ENCODE measurements around the gene SPDYE6.
"Not testable (repeated sequence)": the region's sequence is repeated elsewhere in the genome, so short reads cannot be mapped to it uniquely, and the experiment has no call there.

The SPDYE6 gene

DNA sequence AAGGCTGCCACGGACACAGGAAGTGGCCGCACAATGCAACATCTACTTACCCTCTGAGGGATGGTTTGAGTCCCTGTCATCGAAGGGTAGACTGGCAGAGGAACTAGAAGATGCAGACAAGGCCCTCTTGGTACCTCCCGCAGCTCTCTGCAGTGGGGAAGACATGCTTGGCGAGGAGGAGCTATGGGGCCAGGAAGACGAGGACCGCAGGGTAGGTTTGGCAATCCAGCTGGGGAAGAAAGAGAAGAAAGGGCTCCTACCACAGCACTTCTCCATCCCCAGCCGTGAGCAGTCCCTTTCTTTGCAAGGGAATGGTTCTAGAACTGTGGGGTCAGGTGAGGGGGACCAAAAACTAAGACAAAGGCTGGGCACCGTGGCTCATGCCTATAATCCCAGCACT is 26.9 kb downstream of the SPDYE6 start:
- H3K79me1 ChIP-seq (replicated peaks; ENCODE audit: low read length, poor library complexity, severe bottlenecking), result not testable (repeated sequence)
- WGBS, result 52% methylated on average over 3 of the region's 9 CpGs

DNA sequence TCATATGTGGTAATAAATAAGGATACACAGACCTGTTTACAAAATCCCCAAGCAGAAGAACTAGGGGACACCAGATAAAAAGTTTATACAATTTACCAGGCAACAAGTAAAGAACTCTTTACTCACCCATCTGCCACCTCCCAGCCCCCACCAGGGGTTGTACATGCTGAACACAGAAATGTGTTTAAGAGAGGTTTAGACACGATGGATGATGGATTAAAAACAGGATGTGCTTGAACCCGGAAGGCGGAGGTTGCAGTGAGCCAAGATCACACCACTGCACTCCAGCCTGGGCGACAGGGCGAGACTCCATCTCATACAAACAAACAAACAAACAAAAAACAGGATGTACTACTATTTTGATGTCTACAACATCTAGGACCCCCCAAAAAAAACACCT is 27.4 kb downstream of the SPDYE6 start:
- H2AK5ac ChIP-seq (ENCODE audit: low read length, severe bottlenecking); H3K14ac ChIP-seq (ENCODE audit: low read length in 2 of 2); DNase-seq; H2BK5ac ChIP-seq (ENCODE audit: low read depth, low read length, poor library complexity, severe bottlenecking); H3K9me3 ChIP-seq (ENCODE audit: control insufficient read depth, low read length); H3K18ac ChIP-seq (ENCODE audit: low read depth in 1 of 2, low read length in 2 of 2); H2AFZ ChIP-seq (ENCODE audit: low read depth, low read length); H3K23ac ChIP-seq (ENCODE audit: low read length in 2 of 2); H3K79me1 ChIP-seq (replicated peaks; ENCODE audit: low read length, poor library complexity, severe bottlenecking); H4K8ac ChIP-seq (ENCODE audit: low read length); H4K91ac ChIP-seq (ENCODE audit: low read length); H3K36me3 ChIP-seq (ENCODE audit: control insufficient read depth in 1 of 2, insufficient read depth in 2 of 2, low read depth in 1 of 2, low read length in 2 of 2); H3K4ac ChIP-seq (ENCODE audit: low read depth in 1 of 2, low read length in 2 of 2); H3K4me3 ChIP-seq (ENCODE audit: insufficient read depth in 1 of 2, low read depth in 1 of 2, low read length in 2 of 2); H3K9ac ChIP-seq (ENCODE audit: low read length); H3K4me2 ChIP-seq (ENCODE audit: low read length, poor library complexity, severe bottlenecking); H3K27ac ChIP-seq (ENCODE audit: low read length, poor library complexity, severe bottlenecking); H2BK15ac ChIP-seq (ENCODE audit: low read depth, poor library complexity, severe bottlenecking); H2BK120ac ChIP-seq (ENCODE audit: low read depth, low read length); H3K4me1 ChIP-seq (ENCODE audit: control insufficient read depth, insufficient read depth, low read depth, low read length); H2BK12ac ChIP-seq (ENCODE audit: low read length in 2 of 2): not testable (repeated sequence)
- peaks cover 0 to 61% of the 10 kb centered on the region in 2 experiments for H3K27me3 ChIP-seq (ENCODE audit: control insufficient read depth in 1 of 2, insufficient read depth in 1 of 2, low read length in 2 of 2)
- WGBS, result 75% methylated on average over 2 of the region's 5 CpGs

More for the DNA sequence above, 26.9 kb downstream of the SPDYE6 start:
- not testable (repeated sequence) for H3K4me3 ChIP-seq (ENCODE audit: insufficient read depth in 1 of 2, low read depth in 1 of 2, low read length in 2 of 2); H4K8ac ChIP-seq (ENCODE audit: low read length); H3K4me2 ChIP-seq (ENCODE audit: low read length, poor library complexity, severe bottlenecking); H2BK12ac ChIP-seq (ENCODE audit: low read length in 2 of 2); H3K23ac ChIP-seq (ENCODE audit: low read length in 2 of 2); H3K36me3 ChIP-seq (ENCODE audit: control insufficient read depth in 1 of 2, insufficient read depth in 2 of 2, low read depth in 1 of 2, low read length in 2 of 2); H2BK15ac ChIP-seq (ENCODE audit: low read depth, poor library complexity, severe bottlenecking); H2BK120ac ChIP-seq (ENCODE audit: low read depth, low read length); H3K4ac ChIP-seq (ENCODE audit: low read depth in 1 of 2, low read length in 2 of 2); H2AK5ac ChIP-seq (ENCODE audit: low read length, severe bottlenecking); H3K27ac ChIP-seq (ENCODE audit: low read length, poor library complexity, severe bottlenecking); DNase-seq; H3K9me3 ChIP-seq (ENCODE audit: control insufficient read depth, low read length); H3K18ac ChIP-seq (ENCODE audit: low read depth in 1 of 2, low read length in 2 of 2); H2AFZ ChIP-seq (ENCODE audit: low read depth, low read length); H3K4me1 ChIP-seq (ENCODE audit: control insufficient read depth, insufficient read depth, low read depth, low read length); H2BK5ac ChIP-seq (ENCODE audit: low read depth, low read length, poor library complexity, severe bottlenecking); H4K91ac ChIP-seq (ENCODE audit: low read length); H3K9ac ChIP-seq (ENCODE audit: low read length); H3K14ac ChIP-seq (ENCODE audit: low read length in 2 of 2)
- peaks cover 0 to 58% of the 10 kb centered on the region in 2 experiments for H3K27me3 ChIP-seq (ENCODE audit: control insufficient read depth in 1 of 2, insufficient read depth in 1 of 2, low read length in 2 of 2)

DNA sequence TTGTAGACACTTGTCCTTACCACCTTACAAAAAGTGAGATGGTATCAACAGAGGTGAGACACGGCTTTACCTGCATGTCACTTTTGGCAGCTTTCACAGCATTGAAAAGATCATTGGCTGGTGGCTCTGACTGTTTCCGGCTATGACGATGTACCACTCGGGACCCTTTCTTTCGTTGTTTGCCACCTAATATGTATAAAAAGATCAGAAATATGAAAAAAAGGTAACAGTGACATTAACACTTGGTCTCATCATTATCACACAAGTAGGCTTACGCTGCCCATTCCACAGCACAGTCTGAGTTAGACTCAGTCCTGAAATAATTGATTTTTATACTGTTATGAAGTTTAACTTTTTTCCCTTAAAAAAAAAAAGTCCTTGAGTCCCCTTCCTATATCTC is 29.1 kb downstream of the SPDYE6 start:
- H2BK12ac ChIP-seq (ENCODE audit: low read length in 2 of 2); H3K27ac ChIP-seq (ENCODE audit: low read length, poor library complexity, severe bottlenecking); H3K4me3 ChIP-seq (ENCODE audit: insufficient read depth in 1 of 2, low read depth in 1 of 2, low read length in 2 of 2); H3K79me1 ChIP-seq (replicated peaks; ENCODE audit: low read length, poor library complexity, severe bottlenecking); H2BK120ac ChIP-seq (ENCODE audit: low read depth, low read length); H3K4me2 ChIP-seq (ENCODE audit: low read length, poor library complexity, severe bottlenecking); H4K91ac ChIP-seq (ENCODE audit: low read length); H2BK5ac ChIP-seq (ENCODE audit: low read depth, low read length, poor library complexity, severe bottlenecking); H3K4ac ChIP-seq (ENCODE audit: low read depth in 1 of 2, low read length in 2 of 2); H3K18ac ChIP-seq (ENCODE audit: low read depth in 1 of 2, low read length in 2 of 2); H3K14ac ChIP-seq (ENCODE audit: low read length in 2 of 2); H2AFZ ChIP-seq (ENCODE audit: low read depth, low read length); DNase-seq; H2AK5ac ChIP-seq (ENCODE audit: low read length, severe bottlenecking); H3K9me3 ChIP-seq (ENCODE audit: control insufficient read depth, low read length); H4K8ac ChIP-seq (ENCODE audit: low read length); H3K9ac ChIP-seq (ENCODE audit: low read length); H3K36me3 ChIP-seq (ENCODE audit: control insufficient read depth in 1 of 2, insufficient read depth in 2 of 2, low read depth in 1 of 2, low read length in 2 of 2); H2BK15ac ChIP-seq (ENCODE audit: low read depth, poor library complexity, severe bottlenecking); H3K23ac ChIP-seq (ENCODE audit: low read length in 2 of 2); H3K4me1 ChIP-seq (ENCODE audit: control insufficient read depth, insufficient read depth, low read depth, low read length): not testable (repeated sequence)
- 100% methylated on average over 1 of the region's 6 CpGs for WGBS
- H3K27me3 ChIP-seq (ENCODE audit: control insufficient read depth in 1 of 2, insufficient read depth in 1 of 2, low read length in 2 of 2), result peaks cover 0 to 63% of the 10 kb centered on the region in 2 experiments

DNA sequence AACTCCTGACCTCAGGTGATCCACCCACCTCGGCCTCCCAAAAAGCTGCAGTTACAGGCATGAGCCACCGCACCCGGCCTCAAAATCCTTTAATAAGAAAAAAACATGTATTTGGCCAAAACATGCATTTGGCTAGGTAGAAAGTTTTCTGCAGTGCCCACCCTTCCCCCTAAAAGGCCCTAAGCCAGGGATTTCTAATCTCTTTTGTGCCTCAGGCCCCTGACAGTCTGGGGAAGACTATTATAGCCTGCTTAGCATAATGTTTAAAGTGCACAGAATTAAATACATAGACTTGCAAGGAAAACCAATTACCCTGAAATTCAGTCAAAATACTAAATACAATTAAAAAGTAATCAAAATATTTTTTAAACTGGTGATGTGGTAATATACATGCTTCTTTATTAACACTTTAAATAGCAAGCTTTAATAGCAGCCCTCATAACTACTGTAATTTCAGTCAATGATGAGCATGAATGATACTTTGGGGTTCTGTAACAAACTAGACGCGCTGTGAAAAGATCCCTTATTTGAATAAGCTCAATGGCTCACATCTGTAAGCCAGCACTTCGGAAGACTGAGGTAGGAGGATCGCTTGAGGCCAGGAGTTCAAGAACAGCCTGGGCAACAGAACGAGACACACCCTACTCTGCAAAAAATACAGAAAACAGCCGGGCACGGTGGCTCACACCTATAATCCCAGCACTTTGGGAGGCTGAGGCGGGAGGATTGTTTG is 29.9 kb downstream of the SPDYE6 start:
- H3K14ac ChIP-seq (ENCODE audit: low read length in 2 of 2), result no peak overlapping the region
- no peak overlapping the region for H4K91ac ChIP-seq (ENCODE audit: low read length)
- H3K79me1 ChIP-seq (replicated peaks; ENCODE audit: low read length, poor library complexity, severe bottlenecking), result no peaks in the 10 kb centered on the region
- no peak overlapping the region for H3K9ac ChIP-seq (ENCODE audit: low read length)
- H3K9me3 ChIP-seq (ENCODE audit: control insufficient read depth, low read length), result no peaks in the 10 kb centered on the region
- H3K18ac ChIP-seq (ENCODE audit: low read depth in 1 of 2, low read length in 2 of 2), result no peak overlapping the region
- H2BK120ac ChIP-seq (ENCODE audit: low read depth, low read length), result no peak overlapping the region
- no peaks in the 10 kb centered on the region for H3K36me3 ChIP-seq (ENCODE audit: control insufficient read depth in 1 of 2, insufficient read depth in 2 of 2, low read depth in 1 of 2, low read length in 2 of 2)
- H3K27ac ChIP-seq (ENCODE audit: low read length, poor library complexity, severe bottlenecking), result no peak overlapping the region
- H3K23ac ChIP-seq (ENCODE audit: low read length in 2 of 2), result no peak overlapping the region
- 95% methylated on average over 11 of the region's 11 CpGs for WGBS
- H2BK12ac ChIP-seq (ENCODE audit: low read length in 2 of 2), result no peak overlapping the region
- H4K8ac ChIP-seq (ENCODE audit: low read length), result no peak overlapping the region
- no peak overlapping the region for H2BK15ac ChIP-seq (ENCODE audit: low read depth, poor library complexity, severe bottlenecking)
- no peak overlapping the region for H3K4me2 ChIP-seq (ENCODE audit: low read length, poor library complexity, severe bottlenecking)
- DNase-seq, result no peak
- H3K27me3 ChIP-seq (ENCODE audit: control insufficient read depth in 1 of 2, insufficient read depth in 1 of 2, low read length in 2 of 2), result peaks cover 0 to 63% of the 10 kb centered on the region in 2 experiments
- H3K4ac ChIP-seq (ENCODE audit: low read depth in 1 of 2, low read length in 2 of 2), result no peak overlapping the region
- no peak overlapping the region for H3K4me3 ChIP-seq (ENCODE audit: insufficient read depth in 1 of 2, low read depth in 1 of 2, low read length in 2 of 2)
- H3K4me1 ChIP-seq (ENCODE audit: control insufficient read depth, insufficient read depth, low read depth, low read length), result peaks cover 2% of the 10 kb centered on the region
- H2AFZ ChIP-seq (ENCODE audit: low read depth, low read length), result no peak overlapping the region
- H2AK5ac ChIP-seq (ENCODE audit: low read length, severe bottlenecking), result no peak overlapping the region
- H2BK5ac ChIP-seq (ENCODE audit: low read depth, low read length, poor library complexity, severe bottlenecking), result no peak overlapping the region
